Lung (tissue), 12 donors: ENCODE results near the gene AUTS2. TPM values are rescaled to one million over a fixed set of nuclear protein-coding genes. Genes with fewer than 3 reads are reported as not detected.

Source experiments
- ATAC-seq: fragments of 200-7000 bp; cut with Tn5 transposase; one replicate; pipeline ENCODE4 v1.9.1; 2020; ENCODE audit warnings: moderate number of reproducible peaks; ENCODE audit not compliant: insufficient read depth, low FRiP score
- DNase-seq, 3 donors: peaks; one replicate each; pipeline ENCODE4 v3.0.0-alpha.2; 2013 to 2017
- H3K27ac ChIP-seq, 2 donors: one replicate each; pipeline ENCODE4 v1.5.1; 2013; ENCODE audit warnings: mild to moderate bottlenecking in 2 of 2, moderate library complexity in 2 of 2, control low read depth in 1 of 2, inconsistent platforms in 1 of 2, low read depth in 1 of 2, low read length in 1 of 2
- H3K27me3 ChIP-seq, 3 donors: one replicate each; pipeline ENCODE4 v1.5.1; 2013; ENCODE audit warnings: low read length in 2 of 3; ENCODE audit not compliant: control insufficient read depth in 3 of 3, insufficient read depth in 3 of 3
- H3K36me3 ChIP-seq, 4 donors: one replicate each; pipeline ENCODE4 v1.5.1; 2013; ENCODE audit warnings: low read length in 4 of 4, mild to moderate bottlenecking in 1 of 4, moderate library complexity in 1 of 4; ENCODE audit not compliant: control insufficient read depth in 4 of 4, insufficient read depth in 4 of 4
- H3K4me1 ChIP-seq, 5 donors: one replicate each; pipeline ENCODE4 v1.5.1; 2013; ENCODE audit warnings: low read length in 5 of 5, mild to moderate bottlenecking in 2 of 5, moderate library complexity in 1 of 5; ENCODE audit not compliant: control insufficient read depth in 5 of 5, insufficient read depth in 5 of 5
- H3K4me3 ChIP-seq: one replicate; pipeline ENCODE4 v1.5.1; 2013; ENCODE audit warnings: mild to moderate bottlenecking, control low read depth, moderate library complexity
- H3K9ac ChIP-seq, 2 donors: one replicate each; pipeline ENCODE4 v1.5.1; 2013; ENCODE audit warnings: low read length in 2 of 2, control low read depth in 1 of 2; ENCODE audit not compliant: insufficient read depth in 1 of 2
- H3K9me3 ChIP-seq, 4 donors: one replicate each; pipeline ENCODE4 v1.5.1; 2013; ENCODE audit warnings: low read length in 3 of 4, mild to moderate bottlenecking in 1 of 4, moderate library complexity in 1 of 4; ENCODE audit not compliant: control insufficient read depth in 4 of 4, insufficient read depth in 3 of 4
- CTCF ChIP-seq: IDR thresholded peaks from 2 replicates; pipeline ENCODE4 v1.5.1; 2012; ENCODE audit warnings: mild to moderate bottlenecking; ENCODE audit errors: control extremely low read depth, extremely low read depth
- WGBS, 2 donors: extraction: QIAGEN DNeasy Blood & Tissue Kit; methylation state at CpG; one replicate each; pipeline ENCODE4 v1.1.7; 2013; 5-methylcytosine and 5-hydroxymethylcytosine counted together
- polyA plus RNA-seq, 2 donors: library from polyadenylated mRNA; stranded (reverse); fragments of 200-250 nt; gene quantifications; one replicate each; pipeline ENCODE4 v1.2.1, GENCODE V29; 2013
- total RNA-seq, 2 donors: library from RNA; depleted of rRNA in 1 of 2; stranded (reverse); fragments of >200 nt in 1 of 2; gene quantifications; one replicate each; pipeline ENCODE4 v1.2.1, GENCODE V29; 2014 to 2021
- donor health status: control.
- donor health status: control.
- donor health status: Bipolar disorder and iron deficiency.
- donor health status: healthy.
- donor health status: DM: yes; HTN: yes; CAD: no.

The AUTS2 gene
- total and polyA plus RNA-seq, 4 donors: 11.8 to 115 (median 40.6) TPM

- ATAC-seq (no peak), DNase-seq (peak in 1 of 3 donors; percentile 17)
- peaks cover 0 to 27% (median 10%) of the 10 kb centered on the region in 5 donors for H3K4me1 ChIP-seq
- H3K27me3 ChIP-seq: no peaks in the 10 kb centered on the region
- no peaks in the 10 kb centered on the region for H3K9me3 ChIP-seq
- H3K36me3 ChIP-seq: no peaks in the 10 kb centered on the region
- 68 to 78% methylated on average over 4 of the region's 4 CpGs for WGBS, 2 donors
- no peak overlapping the region for H3K4me3 ChIP-seq
- TF ChIP-seq CTCF: no peak
- no peak overlapping the region for H3K9ac ChIP-seq
- no peak overlapping the region for H3K27ac ChIP-seq
Observed at GRCh38 chr7:69968969-69969556, 370.8 kb downstream of the AUTS2 start.

GRCh38 chr7:69981646-69982045 lies 383.4 kb downstream of the AUTS2 start:
- Histone ChIP-seq H3K9me3 (peaks cover 0 to 5% (median 0%) of the 10 kb centered on the region in 4 donors), H3K4me1 (peaks cover 0 to 13% (median 0%) of the 10 kb centered on the region in 5 donors), H3K27ac (no peak overlapping the region), H3K9ac (no peak overlapping the region), H3K36me3 (no peaks in the 10 kb centered on the region), H3K27me3 (no peaks in the 10 kb centered on the region), H3K4me3 (no peak overlapping the region)
- no peak for TF ChIP-seq CTCF
- DNase-seq (no peak), ATAC-seq (no peak)
- 84 to 90% methylated on average over 4 of the region's 4 CpGs for WGBS, 2 donors

GRCh38 chr7:69982197-69982596 lies 383.9 kb downstream of the AUTS2 start:
- Histone ChIP-seq H3K4me3 (no peak overlapping the region), H3K27me3 (no peaks in the 10 kb centered on the region), H3K9me3 (no peaks in the 10 kb centered on the region), H3K27ac (no peak overlapping the region), H3K36me3 (no peaks in the 10 kb centered on the region), H3K9ac (no peak overlapping the region), H3K4me1 (peaks cover 0 to 13% (median 0%) of the 10 kb centered on the region in 5 donors)
- no peak for ATAC-seq
- 34 to 50% methylated on average over 1 of the region's 1 CpG for WGBS, 2 donors
- TF ChIP-seq CTCF: no peak
- peak in 1 of 3 donors; percentile 41 for DNase-seq

GRCh38 chr7:69989551-69989950 lies 391.3 kb downstream of the AUTS2 start:
- H3K9ac ChIP-seq: no peak overlapping the region
- DNase-seq: no peak
- H3K4me3 ChIP-seq: no peak overlapping the region
- no peaks in the 10 kb centered on the region for H3K27me3 ChIP-seq
- no peak overlapping the region for H3K27ac ChIP-seq
- H3K4me1 ChIP-seq: peaks cover 0 to 20% (median 0%) of the 10 kb centered on the region in 5 donors
- H3K36me3 ChIP-seq: no peaks in the 10 kb centered on the region
- WGBS, 2 donors: 97 to 100% methylated on average over 5 of the region's 5 CpGs
- no peak for ATAC-seq
- no peak for TF ChIP-seq CTCF
- H3K9me3 ChIP-seq: no peaks in the 10 kb centered on the region
